NCI-H187 (cell line): ENCODE results near the gene TMEM253.
A peak's percentile ranks its signal among the peaks of the same experiment; 100 is the strongest.

Experiments
- DNase-seq, 2 experiments: peaks; one replicate each; lab custom pipeline; 2025; lab: John Stamatoyannopoulos, UW

The TMEM253 gene

GRCh38 chr14:21090194-21090939 is 10.5 kb upstream of the TMEM253 start:
- no peak for DNase-seq

- DNase-seq = no peak
Observed at GRCh38 chr14:21090940-21091663, 9.8 kb upstream of the TMEM253 start.

GRCh38 chr14:21091821-21092272 is 9.0 kb upstream of the TMEM253 start:
- DNase-seq = no peak

- peak; percentile 70 to 72 for DNase-seq
Observed at GRCh38 chr14:21092273-21093011, 8.4 kb upstream of the TMEM253 start.

GRCh38 chr14:21093018-21093417 is 7.8 kb upstream of the TMEM253 start:
- no peak for DNase-seq

- DNase-seq = peak; percentile 93 to 94
Observed at GRCh38 chr14:21093769-21094681, 6.8 kb upstream of the TMEM253 start.

GRCh38 chr14:21095430-21096205 is 5.2 kb upstream of the TMEM253 start:
- DNase-seq = no peak

GRCh38 chr14:21096438-21096837 is 4.4 kb upstream of the TMEM253 start:
- DNase-seq = no peak

GRCh38 chr14:21096978-21097635 is 3.8 kb upstream of the TMEM253 start:
- no peak for DNase-seq

GRCh38 chr14:21097636-21098075 is 3.2 kb upstream of the TMEM253 start:
- no peak for DNase-seq

- peak; percentile 35 to 53 for DNase-seq
Observed at GRCh38 chr14:21098076-21098891, 2.6 kb upstream of the TMEM253 start, which contains the start of gene ZNF219. Gene ZNF219 (minus strand): TSS chr14:21098655. CDS start chr14:21093591, 5,064 bp downstream.

GRCh38 chr14:21098892-21099595 is 1.8 kb upstream of the TMEM253 start:
- no peak for DNase-seq

- DNase-seq = no peak
Observed at GRCh38 chr14:21099596-21099985, 1.3 kb upstream of the TMEM253 start.

- DNase-seq = no peak
Observed at GRCh38 chr14:21101802-21102413, 1.0 kb downstream of the TMEM253 start.

GRCh38 chr14:21102521-21103410 is 1.9 kb downstream of the TMEM253 start:
- no peak for DNase-seq

GRCh38 chr14:21103411-21103709 is 2.5 kb downstream of the TMEM253 start:
- no peak for DNase-seq
